Panc1 (cell line): ENCODE measurements around the gene SIGLEC8.

ENCODE experiments used
- POLR2AphosphoS5 ChIP-seq: IDR thresholded peaks from 2 replicates; pipeline ENCODE4 v1.6.1; 2012; ENCODE audit warnings: mild to moderate bottlenecking, low read depth, low read length, moderate library complexity
- REST ChIP-seq, 2 experiments: IDR thresholded peaks; 2 replicates each; pipeline ENCODE4 v1.6.1; 2011 to 2012; ENCODE audit warnings: low read depth in 2 of 2, control low read depth in 1 of 2, low read length in 1 of 2, mild to moderate bottlenecking in 1 of 2, moderate library complexity in 1 of 2; ENCODE audit not compliant: insufficient read depth in 1 of 2
- TF ChIP-seq, protein P1 (sequence below): fragments of 450-650 bp; IDR thresholded peaks from 2 replicates; pipeline ENCODE4 v1.5.1; 2017; ENCODE audit warnings: mild to moderate bottlenecking

DNA sequence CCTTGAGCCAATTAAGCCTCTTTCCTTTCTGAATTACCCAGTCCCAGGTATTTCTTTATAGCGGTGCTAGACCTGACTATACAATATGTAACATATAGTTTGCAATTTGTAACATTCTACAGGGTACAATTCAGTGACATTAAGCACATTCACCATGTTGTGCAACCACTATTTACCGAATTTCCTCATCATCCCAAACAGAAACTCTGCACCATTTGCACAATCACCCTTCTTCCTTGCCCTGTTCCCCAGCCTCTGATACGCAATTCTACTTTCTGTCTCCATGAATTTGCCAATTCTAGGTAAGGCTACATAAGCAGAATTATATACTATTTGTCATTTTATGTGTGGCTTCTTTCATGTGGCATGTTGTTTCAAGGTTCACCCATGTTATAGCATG, 27.1 kb downstream of the SIGLEC8 start:
- TF ChIP-seq, protein P1, sequence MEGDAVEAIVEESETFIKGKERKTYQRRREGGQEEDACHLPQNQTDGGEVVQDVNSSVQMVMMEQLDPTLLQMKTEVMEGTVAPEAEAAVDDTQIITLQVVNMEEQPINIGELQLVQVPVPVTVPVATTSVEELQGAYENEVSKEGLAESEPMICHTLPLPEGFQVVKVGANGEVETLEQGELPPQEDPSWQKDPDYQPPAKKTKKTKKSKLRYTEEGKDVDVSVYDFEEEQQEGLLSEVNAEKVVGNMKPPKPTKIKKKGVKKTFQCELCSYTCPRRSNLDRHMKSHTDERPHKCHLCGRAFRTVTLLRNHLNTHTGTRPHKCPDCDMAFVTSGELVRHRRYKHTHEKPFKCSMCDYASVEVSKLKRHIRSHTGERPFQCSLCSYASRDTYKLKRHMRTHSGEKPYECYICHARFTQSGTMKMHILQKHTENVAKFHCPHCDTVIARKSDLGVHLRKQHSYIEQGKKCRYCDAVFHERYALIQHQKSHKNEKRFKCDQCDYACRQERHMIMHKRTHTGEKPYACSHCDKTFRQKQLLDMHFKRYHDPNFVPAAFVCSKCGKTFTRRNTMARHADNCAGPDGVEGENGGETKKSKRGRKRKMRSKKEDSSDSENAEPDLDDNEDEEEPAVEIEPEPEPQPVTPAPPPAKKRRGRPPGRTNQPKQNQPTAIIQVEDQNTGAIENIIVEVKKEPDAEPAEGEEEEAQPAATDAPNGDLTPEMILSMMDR: no peak
- TF ChIP-seq POLR2AphosphoS5: no peak
- TF ChIP-seq REST (IDR thresholded peaks at IDR 0.05; ENCODE audit: insufficient read depth in 1 of 2, low read depth in 2 of 2, low read length in 1 of 2): no peak
